ENCODE measurements around the gene LCOR. TPM values are rescaled to one million over a fixed set of nuclear protein-coding genes. Genes with fewer than 3 reads are reported as not detected.

Gene LCOR
- total and polyA plus RNA-seq, 11 donors, result 4.3 to 31.4 (median 17.4) TPM

DNA sequence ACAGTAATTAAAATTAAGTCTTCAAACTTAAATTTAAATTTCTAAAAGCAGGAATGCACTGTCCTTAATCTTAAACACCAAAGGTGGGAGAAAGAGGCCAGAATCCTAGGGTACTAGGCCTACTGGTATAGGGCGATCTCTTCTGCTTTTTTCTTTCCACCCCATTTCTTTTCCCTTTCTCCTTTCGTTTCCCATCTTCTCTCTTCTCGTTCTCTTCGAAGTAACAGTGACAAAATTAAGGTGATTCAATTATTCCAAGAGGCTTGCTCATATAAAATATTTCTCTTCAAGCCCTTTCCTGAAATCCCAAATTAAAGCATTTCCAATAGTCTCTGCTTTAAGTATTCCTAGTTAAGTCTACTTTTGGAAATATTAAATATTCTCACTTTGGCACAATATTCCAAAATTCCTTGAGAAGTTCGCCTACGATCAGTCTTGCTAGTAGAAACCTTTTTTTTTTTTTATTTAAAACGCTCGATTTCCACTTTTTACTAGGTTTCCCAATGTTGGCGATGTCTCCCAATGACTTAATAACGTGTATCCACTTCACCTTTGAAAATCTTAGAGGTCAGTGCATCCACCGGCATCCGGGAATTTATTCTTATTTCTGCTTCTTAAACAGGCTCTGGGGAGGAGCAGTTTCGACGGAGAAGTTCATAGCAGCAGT is 765 bp upstream of the LCOR start:
- DNase-seq, result no peak
- Histone ChIP-seq H3K27me3 (no peaks in the 10 kb centered on the region), H3K4me3 (peak overlapping the region; percentile 37 to 98 (median 88)), H3K9me3 (no peaks in the 10 kb centered on the region), H3K27ac (peak overlapping the region; percentile 91 to 99 (median 96)), H3K4me1 (peaks cover 0 to 45% (median 32%) of the 10 kb centered on the region in 12 donors), H3K36me3 (no peaks in the 10 kb centered on the region)
- WGBS, 4 donors, result 25 to 27% (median 26%) methylated on average over 14 of the region's 14 CpGs
- no peak for ATAC-seq
- intact Hi-C loops (cut with DNase I), result loop anchor here in 9 of 10 donors (2.0 to 10.0 kb wide), 14 partner anchors 67 to 461 kb away; partner anchors contain the start of genes TM9SF3 (in 4 of the 9) and ARHGAP19 (in 1 of the 9)
- TF ChIP-seq POLR2A (IDR thresholded peaks at IDR 0.05), result no peak
- TF ChIP-seq, protein P1, sequence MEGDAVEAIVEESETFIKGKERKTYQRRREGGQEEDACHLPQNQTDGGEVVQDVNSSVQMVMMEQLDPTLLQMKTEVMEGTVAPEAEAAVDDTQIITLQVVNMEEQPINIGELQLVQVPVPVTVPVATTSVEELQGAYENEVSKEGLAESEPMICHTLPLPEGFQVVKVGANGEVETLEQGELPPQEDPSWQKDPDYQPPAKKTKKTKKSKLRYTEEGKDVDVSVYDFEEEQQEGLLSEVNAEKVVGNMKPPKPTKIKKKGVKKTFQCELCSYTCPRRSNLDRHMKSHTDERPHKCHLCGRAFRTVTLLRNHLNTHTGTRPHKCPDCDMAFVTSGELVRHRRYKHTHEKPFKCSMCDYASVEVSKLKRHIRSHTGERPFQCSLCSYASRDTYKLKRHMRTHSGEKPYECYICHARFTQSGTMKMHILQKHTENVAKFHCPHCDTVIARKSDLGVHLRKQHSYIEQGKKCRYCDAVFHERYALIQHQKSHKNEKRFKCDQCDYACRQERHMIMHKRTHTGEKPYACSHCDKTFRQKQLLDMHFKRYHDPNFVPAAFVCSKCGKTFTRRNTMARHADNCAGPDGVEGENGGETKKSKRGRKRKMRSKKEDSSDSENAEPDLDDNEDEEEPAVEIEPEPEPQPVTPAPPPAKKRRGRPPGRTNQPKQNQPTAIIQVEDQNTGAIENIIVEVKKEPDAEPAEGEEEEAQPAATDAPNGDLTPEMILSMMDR (IDR thresholded peaks at IDR 0.05), result no peak

DNA sequence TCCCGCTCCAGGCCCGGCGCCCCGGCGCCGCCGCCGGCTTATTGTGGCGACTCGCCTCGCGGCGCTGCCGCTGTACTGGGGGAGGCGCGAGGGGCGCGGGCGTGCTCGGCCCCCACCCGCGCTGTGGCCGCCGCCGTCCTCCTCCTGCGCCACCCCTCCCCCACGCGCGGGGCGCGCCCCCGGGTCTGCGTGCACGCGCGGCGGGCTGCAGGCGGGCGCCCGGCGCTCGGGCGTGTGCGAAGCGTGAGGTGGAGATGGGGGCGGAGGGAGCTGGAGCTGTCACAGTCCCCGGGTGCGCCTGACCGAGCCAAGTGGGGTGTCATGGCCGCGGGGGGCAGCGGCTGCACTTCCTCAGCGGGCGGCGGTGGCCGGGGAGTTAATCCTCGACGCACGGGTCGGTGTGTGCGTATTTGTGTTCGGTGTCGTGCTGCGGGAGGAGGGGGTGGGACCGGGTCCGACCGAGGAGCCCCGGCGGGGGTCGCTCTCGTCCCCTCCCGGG is 672 bp downstream of the LCOR start:
- DNase-seq (peak; percentile 86 to 92 (median 89)), ATAC-seq (peak; percentile 56 to 84 (median 79))
- no peaks in the 10 kb centered on the region for H3K36me3 ChIP-seq
- intact Hi-C loops (cut with DNase I), result loop anchor here in 9 of 10 donors (5.0 to 10.0 kb wide), 13 partner anchors 80 to 460 kb away; partner anchors contain the start of genes TM9SF3 (in 4 of the 9) and ARHGAP19 (in 1 of the 9)
- peak overlapping the region; percentile 84 to 98 (median 90) for H3K4me3 ChIP-seq
- peak overlapping the region; percentile 91 to 99 (median 96) for H3K27ac ChIP-seq
- peaks cover 0 to 59% (median 40%) of the 10 kb centered on the region in 12 donors for H3K4me1 ChIP-seq
- 0 to 1% (median 1%) methylated on average over 9 to 72 of the region's 72 CpGs for WGBS, 4 donors
- no peaks in the 10 kb centered on the region for H3K9me3 ChIP-seq
- H3K27me3 ChIP-seq, result no peaks in the 10 kb centered on the region
- TF ChIP-seq POLR2A (IDR thresholded peaks at IDR 0.05), result no peak

- WGBS, 4 donors, result 0 to 2% (median 1%) methylated on average over 45 to 46 of the region's 46 CpGs
- no peaks in the 10 kb centered on the region for H3K27me3 ChIP-seq
- DNase-seq (peak in 3 of 5 donors; percentile 15 to 37 (median 31)), ATAC-seq (peak in 3 of 4 donors; percentile 5 to 10 (median 9))
- TF ChIP-seq, protein P1 (IDR thresholded peaks at IDR 0.05), result no peak
- TF ChIP-seq POLR2A (IDR thresholded peaks at IDR 0.05), result no peak
- H3K27ac ChIP-seq, result peak overlapping the region; percentile 91 to 99 (median 96)
- H3K4me3 ChIP-seq, result peak overlapping the region; percentile 84 to 98 (median 90)
- H3K4me1 ChIP-seq, result peaks cover 0 to 60% (median 43%) of the 10 kb centered on the region in 12 donors
- H3K9me3 ChIP-seq, result no peaks in the 10 kb centered on the region
- intact Hi-C loops (cut with DNase I), result loop anchor here in 9 of 10 donors (5.0 to 10.0 kb wide), 13 partner anchors 79 to 459 kb away; partner anchors contain the start of genes TM9SF3 (in 4 of the 9) and ARHGAP19 (in 1 of the 9)
- no peaks in the 10 kb centered on the region for H3K36me3 ChIP-seq
Observed at GRCh38 chr10:96833220-96834001, 1.3 kb downstream of the LCOR start.

DNA sequence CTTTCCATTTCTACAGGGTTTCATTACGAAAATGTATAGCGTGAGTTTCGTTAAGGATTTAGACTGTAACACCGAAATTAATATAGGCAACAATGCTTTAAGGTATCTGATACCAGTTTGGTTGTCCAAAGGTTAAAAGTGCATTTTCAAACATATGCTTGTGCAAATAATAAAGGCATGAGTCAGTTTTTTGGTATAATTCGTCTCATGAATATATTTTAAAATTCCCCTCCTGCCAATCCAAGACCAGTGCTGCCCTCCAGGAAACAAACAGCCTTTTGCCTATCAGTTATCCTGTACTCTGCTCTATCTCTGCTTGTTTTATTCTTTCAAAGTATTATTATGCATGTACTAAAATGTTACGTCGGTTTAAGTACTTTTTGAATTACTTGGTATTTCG is 2.0 kb downstream of the LCOR start:
- H3K27ac ChIP-seq, result peak overlapping the region in 7 of 12 donors; percentile 95 to 99 (median 97)
- ATAC-seq, result no peak
- peak overlapping the region in 9 of 12 donors; percentile 84 to 98 (median 89) for H3K4me3 ChIP-seq
- H3K36me3 ChIP-seq, result no peaks in the 10 kb centered on the region
- intact Hi-C loops (cut with DNase I), result loop anchor here in 9 of 10 donors (5.0 to 10.0 kb wide), 13 partner anchors 78 to 459 kb away; partner anchors contain the start of genes TM9SF3 (in 4 of the 9) and ARHGAP19 (in 1 of the 9)
- TF ChIP-seq, protein P1 (IDR thresholded peaks at IDR 0.05), result no peak
- TF ChIP-seq POLR2A (IDR thresholded peaks at IDR 0.05), result no peak
- no peaks in the 10 kb centered on the region for H3K9me3 ChIP-seq
- 52 to 59% (median 56%) methylated on average over 8 of the region's 8 CpGs for WGBS, 4 donors
- peaks cover 0 to 65% (median 50%) of the 10 kb centered on the region in 12 donors for H3K4me1 ChIP-seq
- no peaks in the 10 kb centered on the region for H3K27me3 ChIP-seq
- DNase-seq, result no peak

Data from heart left ventricle (tissue), 16 donors.